ENCODE data around the gene KCTD17. TPM values are rescaled to one million over a fixed set of nuclear protein-coding genes. Genes with fewer than 3 reads are reported as not detected.

KCTD17 gene
- total and polyA plus RNA-seq, 2 donors from 2014 or later: 9.6 to 13.9 TPM

DNA sequence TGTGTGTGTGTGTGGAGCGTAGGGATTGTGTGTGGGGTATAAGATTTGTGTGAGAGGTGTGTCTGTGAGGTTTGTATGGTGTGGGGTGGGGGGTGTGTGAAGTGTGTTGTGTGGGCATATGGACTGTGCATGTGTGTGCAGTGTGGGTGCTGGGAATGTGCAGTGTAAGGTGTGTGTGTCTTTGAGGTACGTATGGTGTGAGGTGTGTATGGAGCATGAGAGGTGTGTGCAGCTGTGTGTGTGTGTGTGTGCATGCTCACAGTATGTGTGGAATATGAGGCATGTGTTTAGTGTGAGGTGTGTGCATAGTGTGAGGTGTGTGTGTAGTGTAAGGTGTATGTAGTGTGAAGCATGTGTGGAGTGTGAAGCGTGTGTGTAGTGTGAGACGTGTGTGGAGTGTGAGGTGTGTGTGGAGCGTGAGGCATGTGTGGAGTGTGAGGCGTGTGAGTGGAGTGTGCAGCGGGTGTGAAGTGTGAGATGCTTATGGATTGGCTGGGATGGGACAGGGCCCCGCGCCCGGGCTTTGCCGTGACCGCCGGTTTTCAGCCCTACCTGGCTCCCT, 59.7 kb downstream of the KCTD17 start:
- H3K4me1 ChIP-seq (ENCODE audit: control insufficient read depth in 2 of 3, insufficient read depth in 2 of 3, low read depth in 1 of 3, low read length in 3 of 3): no peaks in the 10 kb centered on the region
- FAIRE-seq (no peak), DNase-seq (no peak)
- H3K36me3 ChIP-seq (ENCODE audit: control insufficient read depth in 2 of 3, insufficient read depth in 3 of 3, low read length in 3 of 3): no peaks in the 10 kb centered on the region
- H3K27me3 ChIP-seq (ENCODE audit: control insufficient read depth, insufficient read depth, low read length): no peaks in the 10 kb centered on the region
- TF ChIP-seq, protein P1, sequence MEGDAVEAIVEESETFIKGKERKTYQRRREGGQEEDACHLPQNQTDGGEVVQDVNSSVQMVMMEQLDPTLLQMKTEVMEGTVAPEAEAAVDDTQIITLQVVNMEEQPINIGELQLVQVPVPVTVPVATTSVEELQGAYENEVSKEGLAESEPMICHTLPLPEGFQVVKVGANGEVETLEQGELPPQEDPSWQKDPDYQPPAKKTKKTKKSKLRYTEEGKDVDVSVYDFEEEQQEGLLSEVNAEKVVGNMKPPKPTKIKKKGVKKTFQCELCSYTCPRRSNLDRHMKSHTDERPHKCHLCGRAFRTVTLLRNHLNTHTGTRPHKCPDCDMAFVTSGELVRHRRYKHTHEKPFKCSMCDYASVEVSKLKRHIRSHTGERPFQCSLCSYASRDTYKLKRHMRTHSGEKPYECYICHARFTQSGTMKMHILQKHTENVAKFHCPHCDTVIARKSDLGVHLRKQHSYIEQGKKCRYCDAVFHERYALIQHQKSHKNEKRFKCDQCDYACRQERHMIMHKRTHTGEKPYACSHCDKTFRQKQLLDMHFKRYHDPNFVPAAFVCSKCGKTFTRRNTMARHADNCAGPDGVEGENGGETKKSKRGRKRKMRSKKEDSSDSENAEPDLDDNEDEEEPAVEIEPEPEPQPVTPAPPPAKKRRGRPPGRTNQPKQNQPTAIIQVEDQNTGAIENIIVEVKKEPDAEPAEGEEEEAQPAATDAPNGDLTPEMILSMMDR (IDR thresholded peaks at IDR 0.05; ENCODE audit: borderline replicate concordance, extremely low read depth, insufficient read depth): no peak
- intact Hi-C loops (cut with DNase I): no loop called here
- H3K4me3 ChIP-seq (ENCODE audit: low read length in 3 of 3): no peak overlapping the region
- no peaks in the 10 kb centered on the region for H3K9me3 ChIP-seq (ENCODE audit: control insufficient read depth in 2 of 3, insufficient read depth in 1 of 3, low read length in 3 of 3)
- H3K9ac ChIP-seq (ENCODE audit: low read length in 3 of 3): no peak overlapping the region
- no peak overlapping the region for H3K27ac ChIP-seq (ENCODE audit: low read depth in 2 of 2, low read length in 2 of 2)

DNA sequence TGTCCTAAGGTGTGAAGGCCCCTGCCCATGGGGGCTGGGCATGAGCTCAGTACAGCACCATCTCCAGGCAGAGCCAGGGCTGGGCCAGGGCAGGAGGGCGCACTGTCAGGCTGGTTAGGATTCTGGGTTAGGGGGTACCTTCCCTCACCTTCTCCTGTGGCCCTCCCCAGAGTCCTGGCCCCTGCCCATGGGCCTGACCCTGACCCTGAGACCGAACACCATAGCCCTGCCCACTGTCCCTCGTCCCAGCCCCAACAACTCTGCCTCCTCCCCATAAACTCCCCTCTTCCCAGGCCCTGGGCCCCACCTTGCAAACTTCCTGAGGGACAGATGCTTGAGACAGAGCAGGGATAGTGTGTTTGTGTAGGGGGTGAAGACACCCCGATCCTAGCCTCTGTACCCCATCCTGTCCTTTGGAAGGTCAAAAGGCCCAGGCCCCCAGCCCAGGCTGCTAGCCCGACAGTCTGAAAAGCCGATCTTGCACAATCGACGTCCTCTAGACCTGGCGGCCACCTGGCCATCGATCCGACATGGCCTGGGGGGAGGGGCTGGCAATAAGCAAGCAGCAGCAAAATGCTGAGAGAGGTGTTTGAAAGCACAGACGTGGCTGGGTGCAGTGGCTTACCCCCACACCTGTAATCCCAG, 60.7 kb downstream of the KCTD17 start:
- H3K36me3 ChIP-seq (ENCODE audit: control insufficient read depth in 2 of 3, insufficient read depth in 3 of 3, low read length in 3 of 3): no peaks in the 10 kb centered on the region
- TF ChIP-seq, protein P1 (IDR thresholded peaks at IDR 0.05; ENCODE audit: borderline replicate concordance, extremely low read depth, insufficient read depth): no peak
- H3K9me3 ChIP-seq (ENCODE audit: control insufficient read depth in 2 of 3, insufficient read depth in 1 of 3, low read length in 3 of 3): no peaks in the 10 kb centered on the region
- no peak overlapping the region for H3K9ac ChIP-seq (ENCODE audit: low read length in 3 of 3)
- no peak overlapping the region for H3K27ac ChIP-seq (ENCODE audit: low read depth in 2 of 2, low read length in 2 of 2)
- DNase-seq (no peak), FAIRE-seq (no peak)
- no peak overlapping the region for H3K4me3 ChIP-seq (ENCODE audit: low read length in 3 of 3)
- intact Hi-C loops (cut with DNase I): no loop called here
- H3K4me1 ChIP-seq (ENCODE audit: control insufficient read depth in 2 of 3, insufficient read depth in 2 of 3, low read depth in 1 of 3, low read length in 3 of 3): no peaks in the 10 kb centered on the region
- no peaks in the 10 kb centered on the region for H3K27me3 ChIP-seq (ENCODE audit: control insufficient read depth, insufficient read depth, low read length)

Other genes with a start within 250 kb of the KCTD17 start
- 2.1 TPM for gene PVALB, start 234.7 kb upstream of the KCTD17 start, total RNA-seq
- 400 TPM for gene PVALB, start 234.7 kb upstream of the KCTD17 start, polyA plus RNA-seq (ENCODE audit: insufficient read depth, low read depth, low replicate concordance)
- gene NCF4, start 190.7 kb upstream of the KCTD17 start, total RNA-seq: 19.4 TPM
- gene NCF4, start 190.7 kb upstream of the KCTD17 start, polyA plus RNA-seq (ENCODE audit: insufficient read depth, low read depth, low replicate concordance): 4.7 TPM
- gene CSF2RB, start 138.1 kb upstream of the KCTD17 start, total RNA-seq: 11.4 TPM
- 1.0 TPM for gene CSF2RB, start 138.1 kb upstream of the KCTD17 start, polyA plus RNA-seq (ENCODE audit: insufficient read depth, low read depth, low replicate concordance)
- gene TST, start 32.3 kb upstream of the KCTD17 start, total RNA-seq: 48.7 TPM
- 283 TPM for gene TST, start 32.3 kb upstream of the KCTD17 start, polyA plus RNA-seq (ENCODE audit: insufficient read depth, low read depth, low replicate concordance)
- 44.4 TPM for gene MPST, start 32.0 kb upstream of the KCTD17 start, total RNA-seq
- gene MPST, start 32.0 kb upstream of the KCTD17 start, polyA plus RNA-seq (ENCODE audit: insufficient read depth, low read depth, low replicate concordance): 167 TPM
- gene TMPRSS6, start 58.0 kb downstream of the KCTD17 start, total RNA-seq: 1.4 TPM
- not detected for gene TMPRSS6, start 58.0 kb downstream of the KCTD17 start, polyA plus RNA-seq (ENCODE audit: insufficient read depth, low read depth, low replicate concordance)
- 7.6 TPM for gene IL2RB, start 98.2 kb downstream of the KCTD17 start, total RNA-seq
- 0.32 TPM for gene IL2RB, start 98.2 kb downstream of the KCTD17 start, polyA plus RNA-seq (ENCODE audit: insufficient read depth, low read depth, low replicate concordance)
- gene C1QTNF6, start 136.5 kb downstream of the KCTD17 start, total RNA-seq: 8.0 TPM
- 3.2 TPM for gene C1QTNF6, start 136.5 kb downstream of the KCTD17 start, polyA plus RNA-seq (ENCODE audit: insufficient read depth, low read depth, low replicate concordance)
- 0.13 TPM for gene SSTR3, start 160.7 kb downstream of the KCTD17 start, total RNA-seq
- gene SSTR3, start 160.7 kb downstream of the KCTD17 start, polyA plus RNA-seq (ENCODE audit: insufficient read depth, low read depth, low replicate concordance): 0.56 TPM
- gene RAC2, start 192.5 kb downstream of the KCTD17 start, total RNA-seq: 38.6 TPM
- 4.5 TPM for gene RAC2, start 192.5 kb downstream of the KCTD17 start, polyA plus RNA-seq (ENCODE audit: insufficient read depth, low read depth, low replicate concordance)
- 30.2 TPM for gene CYTH4, start 230.8 kb downstream of the KCTD17 start, total RNA-seq
- 1.9 TPM for gene CYTH4, start 230.8 kb downstream of the KCTD17 start, polyA plus RNA-seq (ENCODE audit: insufficient read depth, low read depth, low replicate concordance)

All from kidney (tissue), 14 donors.